SK-N-SH treated with all-trans-retinoic acid at 6 μM for 48 hours (cell line): ENCODE measurements around the gene EPN2.

Source experiments
- GLIS3 ChIP-seq: fragments of 250-450 bp; sonication (Bioruptor Pico); IDR thresholded peaks from 2 replicates; pipeline ENCODE4 v1.5.0; 2020; ENCODE audit warnings: mild to moderate bottlenecking, moderate library complexity
- SNAI2 ChIP-seq: fragments of 250-450 bp; sonication (Bioruptor Pico); IDR thresholded peaks from 2 replicates; pipeline ENCODE4 v1.5.0; 2020; ENCODE audit warnings: mild to moderate bottlenecking, moderate library complexity
- ZC3H10 ChIP-seq: fragments of 250-450 bp; sonication (Bioruptor Pico); IDR thresholded peaks from 2 replicates; pipeline ENCODE4 v1.5.1; 2021; ENCODE audit warnings: mild to moderate bottlenecking, moderate library complexity
- ZFP3 ChIP-seq: fragments of 250-450 bp; sonication (Bioruptor Pico); IDR thresholded peaks from 2 replicates; pipeline ENCODE4 v1.5.0; 2020; ENCODE audit warnings: mild to moderate bottlenecking, moderate library complexity
- TF ChIP-seq, protein P1 (sequence below): fragments of 250-450 bp; sonication (Bioruptor Pico); IDR thresholded peaks from 2 replicates; pipeline ENCODE4 v1.8.0; 2020; ENCODE audit warnings: mild to moderate bottlenecking, moderate library complexity, borderline replicate concordance

DNA sequence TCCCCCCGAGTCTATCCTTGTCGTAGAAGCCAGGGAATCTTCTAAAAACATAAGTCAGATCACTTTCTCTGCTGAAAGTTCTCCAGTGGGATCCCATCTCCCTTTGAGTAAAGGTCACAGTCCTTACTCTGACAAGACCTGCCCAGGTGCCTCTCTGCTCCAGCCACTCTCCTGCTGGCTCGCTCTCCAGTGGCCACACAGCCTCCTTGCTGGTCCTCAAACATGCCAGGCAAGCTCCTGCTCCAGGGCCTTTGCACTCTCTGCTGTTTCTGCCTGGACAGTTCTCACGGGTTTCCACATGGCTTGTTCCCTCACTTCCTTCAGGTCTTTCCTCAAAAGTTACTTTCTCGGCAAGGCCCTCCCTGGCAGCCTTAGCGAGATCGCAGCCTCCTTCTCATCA is 122.0 kb downstream of the EPN2 start:
- TF ChIP-seq, protein P1, sequence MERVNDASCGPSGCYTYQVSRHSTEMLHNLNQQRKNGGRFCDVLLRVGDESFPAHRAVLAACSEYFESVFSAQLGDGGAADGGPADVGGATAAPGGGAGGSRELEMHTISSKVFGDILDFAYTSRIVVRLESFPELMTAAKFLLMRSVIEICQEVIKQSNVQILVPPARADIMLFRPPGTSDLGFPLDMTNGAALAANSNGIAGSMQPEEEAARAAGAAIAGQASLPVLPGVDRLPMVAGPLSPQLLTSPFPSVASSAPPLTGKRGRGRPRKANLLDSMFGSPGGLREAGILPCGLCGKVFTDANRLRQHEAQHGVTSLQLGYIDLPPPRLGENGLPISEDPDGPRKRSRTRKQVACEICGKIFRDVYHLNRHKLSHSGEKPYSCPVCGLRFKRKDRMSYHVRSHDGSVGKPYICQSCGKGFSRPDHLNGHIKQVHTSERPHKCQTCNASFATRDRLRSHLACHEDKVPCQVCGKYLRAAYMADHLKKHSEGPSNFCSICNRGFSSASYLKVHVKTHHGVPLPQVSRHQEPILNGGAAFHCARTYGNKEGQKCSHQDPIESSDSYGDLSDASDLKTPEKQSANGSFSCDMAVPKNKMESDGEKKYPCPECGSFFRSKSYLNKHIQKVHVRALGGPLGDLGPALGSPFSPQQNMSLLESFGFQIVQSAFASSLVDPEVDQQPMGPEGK (CRISPR knock-in tag) = no peak
- TF ChIP-seq ZFP3 (CRISPR knock-in tag) (no peak), GLIS3 (CRISPR knock-in tag) (no peak), ZC3H10 (no peak), SNAI2 (no peak)
